Transverse colon (tissue), 4 donors: Measurements from ENCODE around the gene STIM1.

ENCODE experiments used
- CTCF ChIP-seq, 5 experiments: fragments of 200-600 bp in 3 of 5; fragments of 450-650 bp in 2 of 5; sonication (generic) in 3 of 5; IDR thresholded peaks; 1 replicate in 2 of 5; 2 replicates in 3 of 5; pipeline ENCODE4 v1.5.1; 2016 to 2017; ENCODE audit warnings: antibody characterized with exemption in 5 of 5, inconsistent platforms in 3 of 5, mild to moderate bottlenecking in 2 of 5, moderate library complexity in 1 of 5
- EP300 ChIP-seq: sonication (generic); formaldehyde crosslinking; IDR thresholded peaks from one replicate; pipeline ENCODE4 v1.6.1; 2017; ENCODE audit warnings: antibody characterized with exemption, low read depth
- POLR2AphosphoS5 ChIP-seq, 3 donors: sonication (generic); formaldehyde crosslinking; IDR thresholded peaks; one replicate each; pipeline ENCODE4 v1.6.1; 2016; ENCODE audit warnings: antibody characterized with exemption in 3 of 3

GRCh38 chr11:4063348-4063747 lies 207.9 kb downstream of the STIM1 start:
- TF ChIP-seq CTCF (IDR thresholded peaks at IDR 0.05) (no peak), POLR2AphosphoS5 (IDR thresholded peaks at IDR 0.05) (no peak), EP300 (no peak)
